ENCODE data around the gene SPATA20.

SPATA20 gene

DNA sequence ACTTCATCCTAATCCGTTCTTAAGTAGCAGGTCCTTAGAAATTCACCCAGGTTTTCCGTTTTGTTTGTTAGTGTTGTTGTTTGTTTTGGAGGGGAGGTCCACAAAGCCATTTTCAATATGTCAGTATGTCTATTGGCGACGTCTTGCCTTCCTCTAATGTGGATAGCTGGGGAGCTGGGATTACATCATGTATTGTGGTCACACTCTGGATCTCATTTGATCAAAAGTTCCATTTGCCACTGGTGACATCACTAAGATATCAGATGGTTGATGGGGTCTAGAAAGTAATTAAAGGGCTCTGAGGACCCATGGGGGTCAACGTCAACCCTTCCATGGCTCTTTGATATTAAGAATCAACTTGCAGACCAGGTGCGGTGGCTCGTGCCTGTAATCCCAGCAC is 17.1 kb upstream of the SPATA20 start:
- TF ChIP-seq, protein P1, sequence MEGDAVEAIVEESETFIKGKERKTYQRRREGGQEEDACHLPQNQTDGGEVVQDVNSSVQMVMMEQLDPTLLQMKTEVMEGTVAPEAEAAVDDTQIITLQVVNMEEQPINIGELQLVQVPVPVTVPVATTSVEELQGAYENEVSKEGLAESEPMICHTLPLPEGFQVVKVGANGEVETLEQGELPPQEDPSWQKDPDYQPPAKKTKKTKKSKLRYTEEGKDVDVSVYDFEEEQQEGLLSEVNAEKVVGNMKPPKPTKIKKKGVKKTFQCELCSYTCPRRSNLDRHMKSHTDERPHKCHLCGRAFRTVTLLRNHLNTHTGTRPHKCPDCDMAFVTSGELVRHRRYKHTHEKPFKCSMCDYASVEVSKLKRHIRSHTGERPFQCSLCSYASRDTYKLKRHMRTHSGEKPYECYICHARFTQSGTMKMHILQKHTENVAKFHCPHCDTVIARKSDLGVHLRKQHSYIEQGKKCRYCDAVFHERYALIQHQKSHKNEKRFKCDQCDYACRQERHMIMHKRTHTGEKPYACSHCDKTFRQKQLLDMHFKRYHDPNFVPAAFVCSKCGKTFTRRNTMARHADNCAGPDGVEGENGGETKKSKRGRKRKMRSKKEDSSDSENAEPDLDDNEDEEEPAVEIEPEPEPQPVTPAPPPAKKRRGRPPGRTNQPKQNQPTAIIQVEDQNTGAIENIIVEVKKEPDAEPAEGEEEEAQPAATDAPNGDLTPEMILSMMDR (IDR thresholded peaks at IDR 0.05): no peak
- TF ChIP-seq ZFX (IDR thresholded peaks at IDR 0.05; ENCODE audit: borderline replicate concordance): no peak

GRCh38 chr17:50531428-50532025 is 15.4 kb upstream of the SPATA20 start:
- peak overlapping the region; percentile 98 for H3K27ac ChIP-seq
- TF ChIP-seq ZFX (IDR thresholded peaks at IDR 0.05; ENCODE audit: borderline replicate concordance): no peak
- TF ChIP-seq, protein P1 (IDR thresholded peaks at IDR 0.05): no peak

More for the DNA sequence above, 17.1 kb upstream of the SPATA20 start:
- H3K27ac ChIP-seq: no peak overlapping the region

DNA sequence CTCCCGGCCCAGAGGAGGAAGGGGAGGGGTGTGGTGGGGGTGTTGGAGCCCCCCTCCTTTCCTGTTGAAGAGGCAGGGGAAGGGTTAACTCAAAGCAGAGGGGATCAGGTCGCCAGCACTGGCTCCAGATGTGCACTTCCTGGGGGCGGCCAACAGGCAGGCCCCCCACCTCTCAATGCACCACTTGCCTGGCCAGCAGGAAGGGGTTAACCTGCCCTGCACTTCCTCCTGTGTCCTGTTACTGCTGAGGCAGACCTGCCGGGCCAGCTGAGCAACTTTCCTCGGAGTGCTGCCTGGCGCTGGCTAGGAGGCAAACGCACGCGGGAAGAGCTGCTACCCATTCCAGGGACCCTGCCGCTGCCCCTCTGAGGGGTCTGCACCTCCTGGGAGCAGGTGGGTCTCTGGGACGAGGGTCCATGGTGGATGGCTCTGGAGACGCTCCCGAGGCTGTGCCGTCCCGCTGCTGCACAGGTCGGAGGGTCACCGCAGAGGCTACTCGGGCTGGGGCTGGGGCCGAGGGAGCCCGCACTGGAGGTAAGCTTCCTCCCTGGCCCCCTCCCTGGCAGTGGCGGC is 14.4 kb upstream of the SPATA20 start, which contains the start of gene EPN3:
EPN3 (plus strand) TSS at position 284 of the 573 bp plus-strand sequence. CDS start 3,822 bp downstream, outside the sequence.
- H3K27ac ChIP-seq: peak within 1 kb of the TSS; percentile 98
- TF ChIP-seq, protein P1 (IDR thresholded peaks at IDR 0.05): no peak
- TF ChIP-seq ZFX (IDR thresholded peaks at IDR 0.05; ENCODE audit: borderline replicate concordance): no peak

- no peak for TF ChIP-seq ZFX (IDR thresholded peaks at IDR 0.05; ENCODE audit: borderline replicate concordance)
- TF ChIP-seq, protein P1 (IDR thresholded peaks at IDR 0.05): no peak
- H3K27ac ChIP-seq: peak overlapping the region; percentile 98
Observed at GRCh38 chr17:50533185-50533584, 13.8 kb upstream of the SPATA20 start.

GRCh38 chr17:50533720-50534148 is 13.2 kb upstream of the SPATA20 start:
- peak overlapping the region; percentile 98 for H3K27ac ChIP-seq

GRCh38 chr17:50534222-50534978 is 12.6 kb upstream of the SPATA20 start:
- peak overlapping the region; percentile 98 for H3K27ac ChIP-seq
- TF ChIP-seq, protein P1 (IDR thresholded peaks at IDR 0.05): peak; percentile 72
- TF ChIP-seq ZFX (IDR thresholded peaks at IDR 0.05; ENCODE audit: borderline replicate concordance): no peak

More at GRCh38 chr17:50533720-50534148, 13.2 kb upstream of the SPATA20 start:
- no peak for TF ChIP-seq ZFX (IDR thresholded peaks at IDR 0.05; ENCODE audit: borderline replicate concordance)
- TF ChIP-seq, protein P1 (IDR thresholded peaks at IDR 0.05): no peak
